ENCODE results near the gene ERF. TPM values are rescaled to one million over a fixed set of nuclear protein-coding genes. Genes with fewer than 3 reads are reported as not detected.

The ERF gene
- total and polyA plus RNA-seq, 10 of the 15 experiments (the other 5 are each of a cell fraction or from before 2014, with no cell fraction given) = 0.02 to 51.8 (median 14.4) TPM

DNA sequence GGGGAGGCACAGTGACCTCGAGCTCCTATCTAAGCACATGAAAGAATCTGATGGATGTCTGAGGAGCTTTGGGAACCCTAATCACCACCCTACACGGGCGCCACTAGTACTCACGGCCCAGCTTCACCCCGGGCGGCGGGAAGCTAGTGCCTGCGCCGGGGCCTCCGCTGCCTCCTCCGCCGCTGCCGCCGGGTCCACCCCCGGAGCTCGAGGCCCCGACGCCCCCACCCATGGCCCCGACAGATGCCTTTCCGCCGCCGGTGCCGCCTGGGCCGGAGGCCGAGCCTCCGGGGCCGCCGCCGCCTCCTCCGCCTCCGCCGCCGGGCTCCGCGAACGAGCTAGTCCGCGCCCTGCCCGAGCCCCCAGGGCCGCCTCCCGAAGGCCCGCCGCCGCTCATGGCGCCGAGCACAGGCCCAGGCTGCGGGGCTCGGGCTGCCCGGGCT lies 12.8 kb downstream of the ERF start (continued):
- TF ChIP-seq, protein P1, sequence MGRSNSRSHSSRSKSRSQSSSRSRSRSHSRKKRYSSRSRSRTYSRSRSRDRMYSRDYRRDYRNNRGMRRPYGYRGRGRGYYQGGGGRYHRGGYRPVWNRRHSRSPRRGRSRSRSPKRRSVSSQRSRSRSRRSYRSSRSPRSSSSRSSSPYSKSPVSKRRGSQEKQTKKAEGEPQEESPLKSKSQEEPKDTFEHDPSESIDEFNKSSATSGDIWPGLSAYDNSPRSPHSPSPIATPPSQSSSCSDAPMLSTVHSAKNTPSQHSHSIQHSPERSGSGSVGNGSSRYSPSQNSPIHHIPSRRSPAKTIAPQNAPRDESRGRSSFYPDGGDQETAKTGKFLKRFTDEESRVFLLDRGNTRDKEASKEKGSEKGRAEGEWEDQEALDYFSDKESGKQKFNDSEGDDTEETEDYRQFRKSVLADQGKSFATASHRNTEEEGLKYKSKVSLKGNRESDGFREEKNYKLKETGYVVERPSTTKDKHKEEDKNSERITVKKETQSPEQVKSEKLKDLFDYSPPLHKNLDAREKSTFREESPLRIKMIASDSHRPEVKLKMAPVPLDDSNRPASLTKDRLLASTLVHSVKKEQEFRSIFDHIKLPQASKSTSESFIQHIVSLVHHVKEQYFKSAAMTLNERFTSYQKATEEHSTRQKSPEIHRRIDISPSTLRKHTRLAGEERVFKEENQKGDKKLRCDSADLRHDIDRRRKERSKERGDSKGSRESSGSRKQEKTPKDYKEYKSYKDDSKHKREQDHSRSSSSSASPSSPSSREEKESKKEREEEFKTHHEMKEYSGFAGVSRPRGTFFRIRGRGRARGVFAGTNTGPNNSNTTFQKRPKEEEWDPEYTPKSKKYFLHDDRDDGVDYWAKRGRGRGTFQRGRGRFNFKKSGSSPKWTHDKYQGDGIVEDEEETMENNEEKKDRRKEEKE (IDR thresholded peaks at IDR 0.05) = 0 out of 2 replicates have a peak, but pooled peaks have one; percentile 66
- peak; percentile 87 for TF ChIP-seq GATAD2B (conservative IDR thresholded peaks at IDR 0.05; ENCODE audit: low read depth)
- peak; percentile 93; the same call in 1 of the 2 replicates for TF ChIP-seq SMARCA5 (IDR thresholded peaks at IDR 0.05)

DNA sequence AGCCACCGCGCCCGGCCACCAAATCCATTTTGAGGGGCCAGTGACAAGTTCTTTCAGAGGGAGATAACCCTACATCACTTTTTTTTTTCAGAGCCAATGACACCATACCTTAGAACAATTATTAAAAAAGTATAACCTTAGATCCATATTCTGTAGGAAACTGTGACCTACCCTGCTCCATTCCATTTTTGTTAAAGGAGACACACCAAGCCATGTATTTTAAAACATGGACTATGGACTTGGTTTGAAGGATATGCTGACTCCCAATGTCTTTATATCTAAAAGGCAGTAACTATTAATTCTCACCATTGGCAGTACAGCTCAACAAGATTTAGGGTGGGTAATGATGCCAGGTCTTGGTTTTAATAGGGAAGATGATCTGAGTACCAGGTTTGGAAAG lies 13.6 kb downstream of the ERF start:
- TF ChIP-seq SP1 (IDR thresholded peaks at IDR 0.05; ENCODE audit: low read depth, low read length) = no peak
- TF ChIP-seq, protein P2, sequence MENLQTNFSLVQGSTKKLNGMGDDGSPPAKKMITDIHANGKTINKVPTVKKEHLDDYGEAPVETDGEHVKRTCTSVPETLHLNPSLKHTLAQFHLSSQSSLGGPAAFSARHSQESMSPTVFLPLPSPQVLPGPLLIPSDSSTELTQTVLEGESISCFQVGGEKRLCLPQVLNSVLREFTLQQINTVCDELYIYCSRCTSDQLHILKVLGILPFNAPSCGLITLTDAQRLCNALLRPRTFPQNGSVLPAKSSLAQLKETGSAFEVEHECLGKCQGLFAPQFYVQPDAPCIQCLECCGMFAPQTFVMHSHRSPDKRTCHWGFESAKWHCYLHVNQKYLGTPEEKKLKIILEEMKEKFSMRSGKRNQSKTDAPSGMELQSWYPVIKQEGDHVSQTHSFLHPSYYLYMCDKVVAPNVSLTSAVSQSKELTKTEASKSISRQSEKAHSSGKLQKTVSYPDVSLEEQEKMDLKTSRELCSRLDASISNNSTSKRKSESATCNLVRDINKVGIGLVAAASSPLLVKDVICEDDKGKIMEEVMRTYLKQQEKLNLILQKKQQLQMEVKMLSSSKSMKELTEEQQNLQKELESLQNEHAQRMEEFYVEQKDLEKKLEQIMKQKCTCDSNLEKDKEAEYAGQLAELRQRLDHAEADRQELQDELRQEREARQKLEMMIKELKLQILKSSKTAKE (IDR thresholded peaks at IDR 0.05; ENCODE audit: low read depth, poor library complexity, severe bottlenecking) = no peak
- no TSS peak for BruUV-seq (replicated peaks)
- WGBS (ENCODE audit: insufficient coverage, insufficient replicate concordance, low lambda C conversion rate, missing lambda C conversion rate) = 93% methylated on average over 3 of the region's 3 CpGs
- ChIA-PET SMC1A (ENCODE audit: uncharacterized antibody, unreplicated experiment) (interaction anchor here (1.2 to 6.3 kb wide), 6 partner anchors 21 to 109 kb away, joined by 3 to 70 read pairs (median 6); partner anchors contain the start of genes POU2F2 and ZNF526), RAD21 (ENCODE audit: unreplicated experiment) (interaction anchor here (2.1 to 4.5 kb wide), 3 partner anchors 21 to 109 kb away, joined by 18 to 25 read pairs (median 23); partner anchors contain the start of genes DEDD2, POU2F2 and ZNF526), POLR2A (interaction anchor here (0.5 to 6.7 kb wide), 4 partner anchors 21 to 258 kb away, joined by 3 to 51 read pairs (median 26); partner anchors contain the start of gene ZNF526), CTCF (interaction anchor here (0.7 to 6.7 kb wide), 7 partner anchors 9 to 133 kb away, joined by 3 to 111 read pairs (median 5); partner anchors contain the start of gene ZNF526)
- FAIRE-seq (no peak), DNase-seq (ENCODE audit: low read depth, low spot score) (no peak), ATAC-seq (no peak)
- in situ Hi-C loops (cut with MboI) (no loop called here), intact Hi-C loops (cut with micrococcal nuclease; ENCODE audit: unreplicated experiment) (loop anchor here (5.0 kb wide), 1 partner anchor 109 kb away; the partner anchor contains the start of gene POU2F2)
- Histone ChIP-seq H3K36me3 (ENCODE audit: control insufficient read depth in 2 of 2, insufficient read depth in 2 of 2, low read length in 1 of 2) (peaks cover 3 to 8% of the 10 kb centered on the region in 2 experiments; a peak in 3 of 4 replicates), H4K20me1 (ENCODE audit: control insufficient read depth, insufficient read depth) (no peaks in the 10 kb centered on the region), H3K4me3 (peak overlapping the region; percentile 85), H3K79me2 (ENCODE audit: control insufficient read depth, insufficient read depth, low read length) (peaks cover 38% of the 10 kb centered on the region), H2AFZ (ENCODE audit: control insufficient read depth, low read depth, low read length) (no peak overlapping the region), H3K9ac (ENCODE audit: control insufficient read depth, insufficient read depth, low read length) (peak overlapping the region; percentile 96), H3K27me3 (replicated peaks in 1 of 2; ENCODE audit: control insufficient read depth in 2 of 2, insufficient read depth in 2 of 2, low read length in 1 of 2) (no peaks in the 10 kb centered on the region), H3K4me2 (ENCODE audit: control insufficient read depth, insufficient read depth) (peak overlapping the region; percentile 98), H3K27ac (ENCODE audit: control insufficient read depth, insufficient read depth) (peak overlapping the region; percentile 76), H3K9me3 (replicated peaks; ENCODE audit: control insufficient read depth, insufficient read depth, low read length) (no peaks in the 10 kb centered on the region), H3K4me1 (ENCODE audit: control insufficient read depth, insufficient read depth, low read length) (peaks cover 14% of the 10 kb centered on the region)
